Loucy (cell line): ENCODE data around the gene CAMTA1.

Experiments
- CTCF ChIP-seq: fragments of 200-600 bp; sonication (generic); conservative IDR thresholded peaks from 2 replicates; pipeline ENCODE4 v1.5.1; 2014; ENCODE audit warnings: mild to moderate bottlenecking, antibody characterized with exemption, low read length
- EZH2phosphoT487 ChIP-seq: fragments of 200-600 bp; IDR thresholded peaks from 2 replicates; pipeline ENCODE4 v1.6.1; 2018; ENCODE audit warnings: antibody characterized with exemption, mild to moderate bottlenecking, moderate library complexity, borderline replicate concordance

DNA sequence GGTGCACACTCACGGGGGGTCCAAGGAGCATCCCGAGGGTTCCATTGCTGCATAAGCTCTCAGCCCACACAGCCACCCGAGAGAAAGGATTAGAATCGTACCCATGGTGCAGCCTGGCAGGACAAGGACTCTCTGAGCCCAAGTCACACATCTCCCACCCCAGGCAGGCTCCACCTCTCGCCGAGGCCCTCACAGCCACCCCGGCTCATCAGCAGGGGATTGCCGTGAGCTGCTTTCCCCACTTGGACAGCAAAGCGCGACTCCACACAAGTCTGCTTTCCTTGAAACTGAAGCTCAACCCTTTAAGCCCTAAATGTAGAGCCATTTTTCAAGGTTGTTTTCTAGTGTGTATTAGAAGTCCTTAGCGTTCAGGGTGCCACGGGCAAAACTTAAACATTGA, 679.5 kb downstream of the CAMTA1 start:
- TF ChIP-seq CTCF = no peak
- TF ChIP-seq EZH2phosphoT487 = no peak
